H9 (cell line): Measurements from ENCODE around the gene MBTD1. TPM values are rescaled to one million over a fixed set of nuclear protein-coding genes. Genes with fewer than 3 reads are reported as not detected.
A peak's percentile ranks its signal among the peaks of the same experiment; 100 is the strongest.

Experiments
- DNase-seq: peaks from one replicate; pipeline ENCODE4 v3.0.0-alpha.2; 2017
- H2AFZ ChIP-seq: one replicate; pipeline ENCODE4 v1.6.1; 2013; ENCODE audit warnings: mild to moderate bottlenecking, low read length, control low read depth, moderate library complexity
- H2AK5ac ChIP-seq: 2 replicates; pipeline ENCODE4 v1.6.1; 2013; ENCODE audit warnings: low read length, control low read depth, mixed read lengths; ENCODE audit not compliant: insufficient read length
- H2BK120ac ChIP-seq: one replicate; pipeline ENCODE4 v1.6.1; 2013; ENCODE audit warnings: low read depth, mild to moderate bottlenecking, low read length, control low read depth, inconsistent platforms; ENCODE audit not compliant: poor library complexity, severe bottlenecking
- H2BK12ac ChIP-seq: 2 replicates; pipeline ENCODE4 v1.6.1; 2013; ENCODE audit warnings: low read length, control low read depth, mixed read lengths, low read depth; ENCODE audit not compliant: insufficient read length
- H2BK15ac ChIP-seq: 2 replicates; pipeline ENCODE4 v1.6.1; 2013; ENCODE audit warnings: low read depth, low read length, control low read depth
- H2BK20ac ChIP-seq: one replicate; pipeline ENCODE4 v1.6.1; 2013; ENCODE audit warnings: low read depth, mild to moderate bottlenecking, low read length, control low read depth, inconsistent platforms; ENCODE audit not compliant: poor library complexity, severe bottlenecking
- H2BK5ac ChIP-seq: 2 replicates; pipeline ENCODE4 v1.6.1; 2013; ENCODE audit warnings: low read length, control low read depth, mixed read lengths; ENCODE audit not compliant: insufficient read length
- H3K14ac ChIP-seq: 2 replicates; pipeline ENCODE4 v1.6.1; 2013; ENCODE audit warnings: low read length, control low read depth; ENCODE audit not compliant: insufficient read depth
- H3K18ac ChIP-seq: 2 replicates; pipeline ENCODE4 v1.6.1; 2013; ENCODE audit warnings: low read depth, mild to moderate bottlenecking, mixed read lengths, low read length, control low read depth; ENCODE audit not compliant: insufficient read length
- H3K23ac ChIP-seq: 2 replicates; pipeline ENCODE4 v1.6.1; 2013; ENCODE audit warnings: low read length, control low read depth, mixed read lengths, low read depth; ENCODE audit not compliant: insufficient read length
- H3K23me2 ChIP-seq: 2 replicates; pipeline ENCODE4 v1.6.1; 2013; ENCODE audit warnings: low read depth, mild to moderate bottlenecking, mixed read lengths, low read length, control low read depth; ENCODE audit not compliant: insufficient read length, poor library complexity, severe bottlenecking
- H3K27ac ChIP-seq: 2 replicates; pipeline ENCODE4 v1.5.1; 2013; ENCODE audit warnings: low read length, control low read depth, mixed read lengths, low read depth; ENCODE audit not compliant: insufficient read length
- H3K27me3 ChIP-seq: 2 replicates; pipeline ENCODE4 v1.6.1; 2013; ENCODE audit warnings: low read length, control low read depth, inconsistent platforms; ENCODE audit not compliant: insufficient read depth
- H3K4ac ChIP-seq: 2 replicates; pipeline ENCODE4 v1.6.1; 2013; ENCODE audit warnings: low read depth, mild to moderate bottlenecking, control low read depth, inconsistent platforms, low read length, moderate library complexity
- H3K4me1 ChIP-seq: 2 replicates; pipeline ENCODE4 v1.6.1; 2013; ENCODE audit warnings: low read length, control low read depth, inconsistent platforms; ENCODE audit not compliant: insufficient read depth
- H3K4me2 ChIP-seq: 2 replicates; pipeline ENCODE4 v1.6.1; 2013; ENCODE audit warnings: low read length, control low read depth, mixed read lengths; ENCODE audit not compliant: insufficient read length, insufficient read depth
- H3K56ac ChIP-seq: 2 replicates; pipeline ENCODE4 v1.6.1; 2013; ENCODE audit warnings: low read depth, mild to moderate bottlenecking, mixed read lengths, low read length, control low read depth; ENCODE audit not compliant: insufficient read length
- H3K79me1 ChIP-seq: 2 replicates; pipeline ENCODE4 v1.6.1; 2013; ENCODE audit warnings: low read depth, mild to moderate bottlenecking, moderate library complexity, low read length, control low read depth, inconsistent platforms; ENCODE audit not compliant: insufficient read depth, poor library complexity, severe bottlenecking
- H3K79me2 ChIP-seq: 2 replicates; pipeline ENCODE4 v1.6.1; 2013; ENCODE audit warnings: low read length, control low read depth, inconsistent platforms; ENCODE audit not compliant: insufficient read depth
- H3K9ac ChIP-seq: 2 replicates; pipeline ENCODE4 v1.6.1; 2013; ENCODE audit warnings: low read length, control low read depth, mixed read lengths; ENCODE audit not compliant: insufficient read length; ENCODE audit errors: extremely low read depth
- H3K9me3 ChIP-seq: one replicate; pipeline ENCODE4 v1.6.1; 2013; ENCODE audit warnings: low read depth, low read length, inconsistent platforms; ENCODE audit not compliant: control insufficient read depth
- H3T11ph ChIP-seq: one replicate; pipeline ENCODE4 v1.6.1; 2013; ENCODE audit warnings: mild to moderate bottlenecking, low read length, control low read depth, inconsistent platforms
- H4K20me1 ChIP-seq: one replicate; pipeline ENCODE4 v1.6.1; 2013; ENCODE audit not compliant: control insufficient read depth, insufficient read length, insufficient read depth
- H4K5ac ChIP-seq: 2 replicates; pipeline ENCODE4 v1.6.1; 2013; ENCODE audit warnings: low read depth, mild to moderate bottlenecking, mixed read lengths, low read length, control low read depth; ENCODE audit not compliant: insufficient read length
- H4K8ac ChIP-seq: replicated peaks from 2 replicates; pipeline ENCODE4 v1.6.1; 2013; ENCODE audit warnings: low read length, control low read depth, mixed read lengths, low read depth; ENCODE audit not compliant: insufficient read length
- H4K91ac ChIP-seq: 2 replicates; pipeline ENCODE4 v1.6.1; 2013; ENCODE audit warnings: low read depth, mild to moderate bottlenecking, moderate library complexity, mixed read lengths, low read length, control low read depth; ENCODE audit not compliant: insufficient read length
- H3K27ac Mint-ChIP-seq, 3 experiments: 2 replicates in 2 of 3; 3 replicates in 1 of 3; pipeline ENCODE4 v1.8.0; 2020 to 2021; ENCODE audit warnings: mixed read lengths in 3 of 3, mild to moderate bottlenecking in 1 of 3, moderate library complexity in 1 of 3
- H3K27me3 Mint-ChIP-seq: 2 replicates; pipeline ENCODE4 v1.8.0; 2021; ENCODE audit warnings: low read depth, mild to moderate bottlenecking, moderate library complexity, mixed read lengths
- H3K36me3 Mint-ChIP-seq, 3 experiments: 2 replicates in 2 of 3; 3 replicates in 1 of 3; pipeline ENCODE4 v1.8.0; 2020 to 2021; ENCODE audit warnings: low read depth in 3 of 3, mixed read lengths in 3 of 3; ENCODE audit not compliant: insufficient read depth in 1 of 3
- H3K4me1 Mint-ChIP-seq, 2 experiments: 2 replicates each; pipeline ENCODE4 v1.8.0; 2020; ENCODE audit warnings: mixed read lengths in 2 of 2
- H3K4me3 Mint-ChIP-seq, 2 experiments: 2 replicates in 1 of 2; 3 replicates in 1 of 2; pipeline ENCODE4 v1.8.0; 2020 to 2021; ENCODE audit warnings: mild to moderate bottlenecking in 2 of 2, mixed read lengths in 2 of 2, moderate library complexity in 1 of 2
- H3K9me3 Mint-ChIP-seq, 2 experiments: 2 replicates in 1 of 2; 3 replicates in 1 of 2; pipeline ENCODE4 v1.8.0; 2020; ENCODE audit warnings: mild to moderate bottlenecking in 2 of 2, mixed read lengths in 2 of 2, moderate library complexity in 1 of 2
- CTCF ChIP-seq: fragments of 200-600 bp; sonication (generic); conservative IDR thresholded peaks from 3 replicates; pipeline ENCODE4 v1.8.0; 2021; ENCODE audit warnings: antibody characterized with exemption, mild to moderate bottlenecking
- WGBS: extraction: QIAGEN DNeasy Blood & Tissue Kit; methylation state at CpG from one replicate; pipeline ENCODE4 v1.1.7; 2013; ENCODE audit warnings: missing lambda C conversion rate, low lambda C conversion rate, mixed read lengths; ENCODE audit not compliant: insufficient read length; ENCODE audit errors: extremely low coverage; 5-methylcytosine and 5-hydroxymethylcytosine counted together
- total RNA-seq: library from RNA; stranded (reverse); gene quantifications from 2 replicates; pipeline ENCODE4 v1.2.1, GENCODE V29; 2021

MBTD1 gene
- total RNA-seq, 1 experiment from 2014 or later = 49.6 TPM

GRCh38 chr17:51261024-51261963 lies 1.4 kb upstream of the MBTD1 start:
- Histone ChIP-seq H3K27ac (no peak overlapping the region), H3K79me2 (peaks cover 35% of the 10 kb centered on the region; the same call in 1 of the 2 replicates), H3K23ac (no peak overlapping the region), H3K9ac (peak overlapping the region; percentile 47), H2AFZ (no peak overlapping the region), H2BK5ac (no peak overlapping the region), H3K23me2 (peaks cover 13% of the 10 kb centered on the region), H3K4ac (no peak overlapping the region), H3K79me1 (peaks cover 2% of the 10 kb centered on the region), H2BK12ac (no peak overlapping the region), H3T11ph (no peak overlapping the region), H4K5ac (no peak overlapping the region), H4K91ac (no peak overlapping the region), H2BK120ac (no peak overlapping the region), H3K9me3 (no peaks in the 10 kb centered on the region), H3K4me1 (peaks cover 4% of the 10 kb centered on the region; the same call in 1 of the 2 replicates), H2AK5ac (no peak overlapping the region), H2BK20ac (no peak overlapping the region), H3K14ac (no peak overlapping the region), H3K56ac (no peak overlapping the region), H4K20me1 (no peaks in the 10 kb centered on the region), H3K27me3 (no peaks in the 10 kb centered on the region), H3K4me2 (peak overlapping the region; percentile 81), H4K8ac (no peak overlapping the region), H2BK15ac (no peak overlapping the region), H3K18ac (no peak overlapping the region)
- H3K4me3 Mint-ChIP-seq = peak overlapping the region; percentile 85 to 94
- WGBS = no CpG with 5 or more reads among the region's 42 CpGs
- peak overlapping the region; percentile 1 to 31 (median 19); a peak in 6 of 7 replicates for H3K27ac Mint-ChIP-seq
- H3K36me3 Mint-ChIP-seq = peaks cover 20 to 68% (median 60%) of the 10 kb centered on the region in 3 experiments
- H3K4me1 Mint-ChIP-seq = peaks cover 28 to 33% of the 10 kb centered on the region in 2 experiments
- peak; percentile 89 for DNase-seq
- H3K27me3 Mint-ChIP-seq = peaks cover 1% of the 10 kb centered on the region; the same call in 1 of the 2 replicates
- no peak for TF ChIP-seq CTCF
- no peaks in the 10 kb centered on the region for H3K9me3 Mint-ChIP-seq
